A549 (cell line): ENCODE results near the gene NLRP10. TPM values are rescaled to one million over a fixed set of nuclear protein-coding genes. Genes with fewer than 3 reads are reported as not detected.

ENCODE experiments used
- ATAC-seq, 2 experiments: fragments of 200-7000 bp in 1 of 2; fragments of >200 bp in 1 of 2; cut with Nextera tagmentation in 1 of 2; cut with Tn5 transposase in 1 of 2; 3 replicates each; pipeline versions ENCODE4 v1.8.0 to v1.9.1; 2018 to 2020; ENCODE audit warnings: mild to moderate bottlenecking in 1 of 2, moderate library complexity in 1 of 2
- CTCF ChIA-PET: fragments of 300-600 bp; sonication (Branson Sonifier 250); formaldehyde crosslinking; extraction: SDS; loops from one replicate; lab custom pipeline; 2021; ENCODE audit warnings: antibody characterized with exemption, inconsistent platforms; lab: Yijun Ruan, JAX
- POLR2A ChIA-PET: fragments of 350-600 bp; formaldehyde crosslinking; extraction: SDS; loops from one replicate; lab custom pipeline; 2021; ENCODE audit warnings: antibody characterized with exemption, inconsistent platforms; lab: Yijun Ruan, JAX
- DNase-seq, 2 experiments: peaks; one replicate each; pipeline versions ENCODE4 v3.0.0 to v3.0.0-alpha.2; 2011 to 2016; ENCODE audit warnings: low read depth in 1 of 2, low spot score in 1 of 2
- FAIRE-seq: peaks from 2 replicates; lab custom pipeline; 2011; peaks lifted over from hg19 to GRCh38; lab: Jason Lieb, UNC
- H3K27ac ChIP-seq, 2 experiments: fragments of >200 bp; sonication (Bioruptor Twin); formaldehyde crosslinking; 3 replicates each; pipeline ENCODE4 v1.5.1; 2016 to 2017
- H3K4me1 ChIP-seq: fragments of >200 bp; sonication (Bioruptor Twin); formaldehyde crosslinking; 3 replicates; pipeline ENCODE4 v1.6.1; 2016
- H3K4me2 ChIP-seq: fragments of >200 bp; sonication (Bioruptor Twin); formaldehyde crosslinking; 3 replicates; pipeline ENCODE4 v1.6.1; 2016
- H3K4me3 ChIP-seq: fragments of >200 bp; sonication (Bioruptor Twin); formaldehyde crosslinking; 3 replicates; pipeline ENCODE4 v1.5.1; 2016
- H3K9me3 ChIP-seq: fragments of >200 bp; sonication (Bioruptor Twin); formaldehyde crosslinking; 3 replicates; pipeline ENCODE4 v1.6.1; 2016
- CBX2 ChIP-seq: fragments of 200-600 bp; sonication (generic); IDR thresholded peaks from 2 replicates; pipeline ENCODE4 v1.6.1; 2016; ENCODE audit warnings: low read depth, mild to moderate bottlenecking, borderline replicate concordance
- CHD4 ChIP-seq: fragments of 200-600 bp; sonication (generic); IDR thresholded peaks from 2 replicates; pipeline ENCODE4 v1.6.1; 2016; ENCODE audit warnings: antibody characterized with exemption, mild to moderate bottlenecking, borderline replicate concordance
- EHMT2 ChIP-seq: fragments of 200-600 bp; sonication (generic); IDR thresholded peaks from 2 replicates; pipeline ENCODE4 v1.6.1; 2016; ENCODE audit warnings: antibody characterized with exemption, low read depth, mild to moderate bottlenecking, moderate library complexity
- EP300 ChIP-seq, 2 experiments: fragments of >200 bp; sonication (Bioruptor Twin); formaldehyde crosslinking; IDR thresholded peaks; 2 replicates in 1 of 2; 3 replicates in 1 of 2; pipeline ENCODE4 v1.6.1; 2016 to 2017
- HDAC2 ChIP-seq: fragments of 200-600 bp; sonication (generic); IDR thresholded peaks from 2 replicates; pipeline ENCODE4 v1.6.1; 2016
- HEYL ChIP-seq: fragments of 250-450 bp; sonication (Bioruptor Pico); IDR thresholded peaks from 2 replicates; pipeline ENCODE4 v1.8.0; 2021; ENCODE audit warnings: mild to moderate bottlenecking, moderate library complexity
- HOXB13 ChIP-seq: fragments of 250-450 bp; sonication (Bioruptor Pico); IDR thresholded peaks from 2 replicates; pipeline ENCODE4 v1.5.0; 2020; ENCODE audit warnings: low read depth, mild to moderate bottlenecking, moderate library complexity
- JUN ChIP-seq, 2 experiments: fragments of >200 bp; sonication (Bioruptor Twin); formaldehyde crosslinking; IDR thresholded peaks; 2 replicates in 1 of 2; 3 replicates in 1 of 2; pipeline ENCODE4 v1.6.1; 2016 to 2017
- JUNB ChIP-seq: fragments of >200 bp; sonication (Bioruptor Twin); formaldehyde crosslinking; IDR thresholded peaks from 2 replicates; pipeline ENCODE4 v1.6.1; 2016
- MYC ChIP-seq: IDR thresholded peaks from 2 replicates; pipeline ENCODE4 v1.6.1; 2012; ENCODE audit warnings: mild to moderate bottlenecking, inconsistent platforms, low read length, improper control_type of control experiment, borderline replicate concordance
- PHF8 ChIP-seq: fragments of 200-600 bp; sonication (generic); IDR thresholded peaks from 2 replicates; pipeline ENCODE4 v1.6.1; 2016; ENCODE audit warnings: low read depth, mild to moderate bottlenecking, antibody characterized with exemption, moderate library complexity, borderline replicate concordance
- POLR2AphosphoS2 ChIP-seq: conservative IDR thresholded peaks from 2 replicates; pipeline ENCODE4 v1.6.1; 2012; ENCODE audit warnings: low read length, improper control_type of control experiment, inconsistent platforms
- RAD21 ChIP-seq, 2 experiments: fragments of >200 bp in 1 of 2; sonication (Bioruptor Twin) in 1 of 2; formaldehyde crosslinking in 1 of 2; IDR thresholded peaks in 1 of 2; conservative IDR thresholded peaks in 1 of 2; 2 replicates in 1 of 2; 3 replicates in 1 of 2; pipeline ENCODE4 v1.6.1; 2012 to 2018; ENCODE audit warnings: inconsistent platforms in 1 of 2
- RARB ChIP-seq: fragments of 250-450 bp; sonication (Bioruptor Pico); IDR thresholded peaks from 2 replicates; pipeline ENCODE4 v1.8.0; 2021; ENCODE audit warnings: mild to moderate bottlenecking, moderate library complexity
- RNF2 ChIP-seq: fragments of 200-600 bp; sonication (generic); IDR thresholded peaks from 2 replicates; pipeline ENCODE4 v1.6.1; 2016; ENCODE audit warnings: low read depth, mild to moderate bottlenecking, antibody characterized with exemption, moderate library complexity, borderline replicate concordance
- ZFP36 ChIP-seq: fragments of 450-650 bp; IDR thresholded peaks from 2 replicates; pipeline ENCODE4 v1.6.1; 2014; ENCODE audit warnings: borderline replicate concordance; ENCODE audit not compliant: partially characterized antibody
- ZNF302 ChIP-seq: fragments of 250-450 bp; sonication (Bioruptor Pico); IDR thresholded peaks from 2 replicates; pipeline ENCODE4 v1.9.0; 2021; ENCODE audit warnings: inconsistent platforms, mild to moderate bottlenecking, moderate library complexity
- ZSCAN20 ChIP-seq: fragments of 250-450 bp; sonication (Bioruptor Pico); IDR thresholded peaks from 2 replicates; pipeline ENCODE4 v1.8.0; 2022; ENCODE audit warnings: mild to moderate bottlenecking, moderate library complexity
- WGBS: methylation state at CpG from one replicate; pipeline ENCODE4 v1.1.6; 2017; ENCODE audit errors: missing lambda C conversion rate; 5-methylcytosine and 5-hydroxymethylcytosine counted together
- polyA plus RNA-seq, 4 experiments: library from polyadenylated mRNA; depleted of rRNA in 3 of 4; stranded (reverse); fragments of >200 nt; fragmentation: RNase III in 1 of 4; extraction: RNeasy Plus Mini Kit Qiagen cat#74134 plus additional on column Dnase treatment in 1 of 4; gene quantifications; 2 replicates in 3 of 4; 3 replicates in 1 of 4; pipeline ENCODE4 v1.2.3, GENCODE V29; 2011 to 2017
- TF ChIP-seq, protein P1 (sequence below): fragments of >200 bp; sonication (Bioruptor Twin); formaldehyde crosslinking; IDR thresholded peaks from 2 replicates; pipeline ENCODE4 v1.6.1; 2016
- TF ChIP-seq, protein P2 (sequence below): IDR thresholded peaks from 2 replicates; pipeline ENCODE4 v1.6.1; 2012; ENCODE audit warnings: low read depth, borderline replicate concordance
- TF ChIP-seq, protein P3 (sequence below): IDR thresholded peaks from 2 replicates; pipeline ENCODE4 v1.6.1; 2012
- TF ChIP-seq, protein P4 (sequence below): fragments of 250-450 bp; sonication (Bioruptor Pico); IDR thresholded peaks from 2 replicates; pipeline ENCODE4 v1.5.0; 2020; ENCODE audit warnings: low read depth, mild to moderate bottlenecking, moderate library complexity
- TF ChIP-seq, protein P5 (sequence below): fragments of 150-350 bp; IDR thresholded peaks from 2 replicates; pipeline ENCODE4 v1.6.1; 2014; ENCODE audit warnings: low read depth, mild to moderate bottlenecking, low read length
- TF ChIP-seq, protein P6 (sequence below): IDR thresholded peaks from 2 replicates; pipeline ENCODE4 v1.6.1; 2012
- TF ChIP-seq, protein P7 (sequence below): fragments of >200 bp; sonication (Bioruptor Twin); formaldehyde crosslinking; IDR thresholded peaks from 3 replicates; pipeline ENCODE4 v1.5.1; 2016

NLRP10 gene
- polyA plus RNA-seq, 2 of the 4 experiments (the other 2 are of a cell fraction), result not detected

DNA sequence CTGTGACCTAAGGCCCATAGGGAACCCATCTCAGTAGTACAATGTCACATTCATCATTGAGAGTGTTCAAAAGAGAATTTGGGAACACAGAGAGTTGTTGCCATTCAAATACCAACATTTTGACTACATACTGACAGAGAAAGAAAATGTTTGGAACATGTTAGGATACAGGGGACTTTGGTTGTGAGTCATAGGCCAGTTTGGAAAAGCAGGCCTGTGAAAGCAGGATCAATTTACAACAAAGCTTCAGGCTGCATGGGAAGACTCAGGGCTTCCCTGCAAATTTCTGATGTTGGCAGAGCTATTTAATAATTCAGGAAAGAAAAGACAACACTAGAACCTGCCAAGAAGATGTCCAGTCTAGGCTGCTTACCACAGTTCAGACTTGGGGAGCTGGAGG lies 374 bp downstream of the NLRP10 start:
- Histone ChIP-seq H3K27ac (no peak overlapping the region), H3K9me3 (no peaks in the 10 kb centered on the region), H3K4me3 (no peak overlapping the region), H3K4me2 (no peak overlapping the region), H3K4me1 (no peaks in the 10 kb centered on the region)
- FAIRE-seq (no peak), ATAC-seq (no peak), DNase-seq (no peak)
- ChIA-PET POLR2A (no interaction called here), CTCF (interaction anchor here (1.0 to 4.0 kb wide), 2 partner anchors 21 to 138 kb away, joined by 3 to 16 read pairs; partner anchors contain the start of gene EIF3F)
- TF ChIP-seq, protein P1, sequence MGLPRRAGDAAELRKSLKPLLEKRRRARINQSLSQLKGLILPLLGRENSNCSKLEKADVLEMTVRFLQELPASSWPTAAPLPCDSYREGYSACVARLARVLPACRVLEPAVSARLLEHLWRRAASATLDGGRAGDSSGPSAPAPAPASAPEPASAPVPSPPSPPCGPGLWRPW, result no peak
- no peak for TF ChIP-seq ZFP36
- TF ChIP-seq POLR2AphosphoS2, result no peak
- no peak for TF ChIP-seq RAD21 (conservative IDR thresholded peaks at IDR 0.05 in 1 of 2, IDR thresholded peaks at IDR 0.05 in 1 of 2)
- TF ChIP-seq, protein P2, sequence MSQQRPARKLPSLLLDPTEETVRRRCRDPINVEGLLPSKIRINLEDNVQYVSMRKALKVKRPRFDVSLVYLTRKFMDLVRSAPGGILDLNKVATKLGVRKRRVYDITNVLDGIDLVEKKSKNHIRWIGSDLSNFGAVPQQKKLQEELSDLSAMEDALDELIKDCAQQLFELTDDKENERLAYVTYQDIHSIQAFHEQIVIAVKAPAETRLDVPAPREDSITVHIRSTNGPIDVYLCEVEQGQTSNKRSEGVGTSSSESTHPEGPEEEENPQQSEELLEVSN, result no peak
- TF ChIP-seq, protein P3, sequence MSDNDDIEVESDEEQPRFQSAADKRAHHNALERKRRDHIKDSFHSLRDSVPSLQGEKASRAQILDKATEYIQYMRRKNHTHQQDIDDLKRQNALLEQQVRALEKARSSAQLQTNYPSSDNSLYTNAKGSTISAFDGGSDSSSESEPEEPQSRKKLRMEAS, result no peak
- TF ChIP-seq CHD4, result no peak
- no peak for TF ChIP-seq PHF8
- no peak for TF ChIP-seq JUN (IDR thresholded peaks at IDR 0.05)

DNA sequence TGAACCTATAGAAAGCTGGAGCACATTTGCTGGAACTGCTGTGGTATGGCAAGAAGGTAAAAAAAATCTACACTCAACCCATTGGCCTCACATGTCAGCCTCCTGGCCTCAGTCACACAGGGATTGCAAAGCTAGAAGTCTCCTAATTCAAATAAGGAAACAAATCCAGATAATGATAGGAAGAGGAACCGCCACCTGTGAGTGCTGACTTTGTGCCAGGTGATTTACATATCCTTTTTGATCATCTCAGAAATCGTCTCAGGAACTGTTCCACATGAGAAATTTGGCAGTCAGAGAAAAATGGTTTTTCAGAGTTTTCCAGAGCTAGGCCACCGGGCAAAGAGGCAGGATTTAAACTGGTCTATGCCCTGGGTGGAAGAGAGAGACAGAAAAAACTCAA lies 986 bp downstream of the NLRP10 start:
- FAIRE-seq (no peak), ATAC-seq (no peak), DNase-seq (no peak)
- no peaks in the 10 kb centered on the region for H3K9me3 ChIP-seq
- 33% methylated on average over 3 of the region's 3 CpGs for WGBS
- no peak overlapping the region for H3K4me2 ChIP-seq
- CTCF ChIA-PET, result interaction anchor here (0.8 to 4.0 kb wide), 2 partner anchors 9 to 22 kb away, joined by 3 to 16 read pairs; partner anchors contain the start of gene EIF3F
- no peak overlapping the region for H3K4me3 ChIP-seq
- H3K27ac ChIP-seq, result no peak overlapping the region
- TF ChIP-seq RAD21 (conservative IDR thresholded peaks at IDR 0.05 in 1 of 2, IDR thresholded peaks at IDR 0.05 in 1 of 2), result no peak
- no peak for TF ChIP-seq ZFP36
- no peak for TF ChIP-seq ZNF302 (CRISPR knock-in tag)
- no peak for TF ChIP-seq CBX2
- TF ChIP-seq RNF2, result no peak
- no peak for TF ChIP-seq EHMT2
- TF ChIP-seq, protein P4, sequence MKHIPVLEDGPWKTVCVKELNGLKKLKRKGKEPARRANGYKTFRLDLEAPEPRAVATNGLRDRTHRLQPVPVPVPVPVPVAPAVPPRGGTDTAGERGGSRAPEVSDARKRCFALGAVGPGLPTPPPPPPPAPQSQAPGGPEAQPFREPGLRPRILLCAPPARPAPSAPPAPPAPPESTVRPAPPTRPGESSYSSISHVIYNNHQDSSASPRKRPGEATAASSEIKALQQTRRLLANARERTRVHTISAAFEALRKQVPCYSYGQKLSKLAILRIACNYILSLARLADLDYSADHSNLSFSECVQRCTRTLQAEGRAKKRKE (CRISPR knock-in tag), result no peak
- no peak for TF ChIP-seq HDAC2
- no peak for TF ChIP-seq JUNB
- TF ChIP-seq, protein P5, sequence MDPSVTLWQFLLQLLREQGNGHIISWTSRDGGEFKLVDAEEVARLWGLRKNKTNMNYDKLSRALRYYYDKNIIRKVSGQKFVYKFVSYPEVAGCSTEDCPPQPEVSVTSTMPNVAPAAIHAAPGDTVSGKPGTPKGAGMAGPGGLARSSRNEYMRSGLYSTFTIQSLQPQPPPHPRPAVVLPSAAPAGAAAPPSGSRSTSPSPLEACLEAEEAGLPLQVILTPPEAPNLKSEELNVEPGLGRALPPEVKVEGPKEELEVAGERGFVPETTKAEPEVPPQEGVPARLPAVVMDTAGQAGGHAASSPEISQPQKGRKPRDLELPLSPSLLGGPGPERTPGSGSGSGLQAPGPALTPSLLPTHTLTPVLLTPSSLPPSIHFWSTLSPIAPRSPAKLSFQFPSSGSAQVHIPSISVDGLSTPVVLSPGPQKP, result no peak
- no peak for TF ChIP-seq MYC
- no peak for TF ChIP-seq RARB
- TF ChIP-seq EP300 (IDR thresholded peaks at IDR 0.05), result no peak
- TF ChIP-seq, protein P6, sequence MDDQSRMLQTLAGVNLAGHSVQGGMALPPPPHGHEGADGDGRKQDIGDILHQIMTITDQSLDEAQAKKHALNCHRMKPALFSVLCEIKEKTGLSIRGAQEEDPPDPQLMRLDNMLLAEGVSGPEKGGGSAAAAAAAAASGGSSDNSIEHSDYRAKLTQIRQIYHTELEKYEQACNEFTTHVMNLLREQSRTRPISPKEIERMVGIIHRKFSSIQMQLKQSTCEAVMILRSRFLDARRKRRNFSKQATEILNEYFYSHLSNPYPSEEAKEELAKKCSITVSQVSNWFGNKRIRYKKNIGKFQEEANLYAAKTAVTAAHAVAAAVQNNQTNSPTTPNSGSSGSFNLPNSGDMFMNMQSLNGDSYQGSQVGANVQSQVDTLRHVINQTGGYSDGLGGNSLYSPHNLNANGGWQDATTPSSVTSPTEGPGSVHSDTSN, result no peak
- no peak for TF ChIP-seq ZSCAN20 (CRISPR knock-in tag)
- TF ChIP-seq, protein P7, sequence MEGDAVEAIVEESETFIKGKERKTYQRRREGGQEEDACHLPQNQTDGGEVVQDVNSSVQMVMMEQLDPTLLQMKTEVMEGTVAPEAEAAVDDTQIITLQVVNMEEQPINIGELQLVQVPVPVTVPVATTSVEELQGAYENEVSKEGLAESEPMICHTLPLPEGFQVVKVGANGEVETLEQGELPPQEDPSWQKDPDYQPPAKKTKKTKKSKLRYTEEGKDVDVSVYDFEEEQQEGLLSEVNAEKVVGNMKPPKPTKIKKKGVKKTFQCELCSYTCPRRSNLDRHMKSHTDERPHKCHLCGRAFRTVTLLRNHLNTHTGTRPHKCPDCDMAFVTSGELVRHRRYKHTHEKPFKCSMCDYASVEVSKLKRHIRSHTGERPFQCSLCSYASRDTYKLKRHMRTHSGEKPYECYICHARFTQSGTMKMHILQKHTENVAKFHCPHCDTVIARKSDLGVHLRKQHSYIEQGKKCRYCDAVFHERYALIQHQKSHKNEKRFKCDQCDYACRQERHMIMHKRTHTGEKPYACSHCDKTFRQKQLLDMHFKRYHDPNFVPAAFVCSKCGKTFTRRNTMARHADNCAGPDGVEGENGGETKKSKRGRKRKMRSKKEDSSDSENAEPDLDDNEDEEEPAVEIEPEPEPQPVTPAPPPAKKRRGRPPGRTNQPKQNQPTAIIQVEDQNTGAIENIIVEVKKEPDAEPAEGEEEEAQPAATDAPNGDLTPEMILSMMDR, result no peak
- TF ChIP-seq HOXB13, result no peak
- TF ChIP-seq HEYL (CRISPR knock-in tag), result no peak
- TF ChIP-seq POLR2AphosphoS2, result no peak
- POLR2A ChIA-PET, result no interaction called here
- H3K4me1 ChIP-seq, result no peaks in the 10 kb centered on the region
